ENCODE results near the gene SLC25A14.

DNA sequence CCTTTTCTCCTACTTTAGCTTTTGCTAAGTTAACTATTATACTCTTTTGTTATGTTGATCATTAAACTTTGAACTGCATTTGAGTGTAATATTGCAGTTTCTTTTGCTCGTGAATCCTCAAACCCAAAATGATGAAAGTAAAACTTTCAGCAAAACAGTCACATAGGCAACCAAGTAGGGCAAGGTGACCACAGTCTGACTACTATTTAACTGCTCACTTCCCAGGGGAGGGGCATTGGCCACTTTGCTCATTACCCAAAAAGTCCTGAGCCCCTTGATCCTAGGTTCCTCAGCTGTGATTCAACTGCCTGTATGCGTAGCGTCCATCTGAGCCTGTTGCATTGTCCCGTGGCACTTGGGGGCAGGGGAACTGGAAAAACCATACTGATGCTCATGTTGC, 79.0 kb downstream of the SLC25A14 start:
- TF ChIP-seq, protein P1, sequence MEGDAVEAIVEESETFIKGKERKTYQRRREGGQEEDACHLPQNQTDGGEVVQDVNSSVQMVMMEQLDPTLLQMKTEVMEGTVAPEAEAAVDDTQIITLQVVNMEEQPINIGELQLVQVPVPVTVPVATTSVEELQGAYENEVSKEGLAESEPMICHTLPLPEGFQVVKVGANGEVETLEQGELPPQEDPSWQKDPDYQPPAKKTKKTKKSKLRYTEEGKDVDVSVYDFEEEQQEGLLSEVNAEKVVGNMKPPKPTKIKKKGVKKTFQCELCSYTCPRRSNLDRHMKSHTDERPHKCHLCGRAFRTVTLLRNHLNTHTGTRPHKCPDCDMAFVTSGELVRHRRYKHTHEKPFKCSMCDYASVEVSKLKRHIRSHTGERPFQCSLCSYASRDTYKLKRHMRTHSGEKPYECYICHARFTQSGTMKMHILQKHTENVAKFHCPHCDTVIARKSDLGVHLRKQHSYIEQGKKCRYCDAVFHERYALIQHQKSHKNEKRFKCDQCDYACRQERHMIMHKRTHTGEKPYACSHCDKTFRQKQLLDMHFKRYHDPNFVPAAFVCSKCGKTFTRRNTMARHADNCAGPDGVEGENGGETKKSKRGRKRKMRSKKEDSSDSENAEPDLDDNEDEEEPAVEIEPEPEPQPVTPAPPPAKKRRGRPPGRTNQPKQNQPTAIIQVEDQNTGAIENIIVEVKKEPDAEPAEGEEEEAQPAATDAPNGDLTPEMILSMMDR (IDR thresholded peaks at IDR 0.05), result no peak
- TF ChIP-seq POLR2A (IDR thresholded peaks at IDR 0.05), result no peak

All from uterus (tissue), 2 donors.